ENCODE data around the gene AANAT.

GRCh38 chr17:76435751-76436150, 31.7 kb upstream of the AANAT start:
- TF ChIP-seq ELF1 (IDR thresholded peaks at IDR 0.05; ENCODE audit: borderline replicate concordance, low read depth) = no peak
- no peak for TF ChIP-seq CEBPB (IDR thresholded peaks at IDR 0.05; ENCODE audit: low read depth)
- TF ChIP-seq, protein P1, sequence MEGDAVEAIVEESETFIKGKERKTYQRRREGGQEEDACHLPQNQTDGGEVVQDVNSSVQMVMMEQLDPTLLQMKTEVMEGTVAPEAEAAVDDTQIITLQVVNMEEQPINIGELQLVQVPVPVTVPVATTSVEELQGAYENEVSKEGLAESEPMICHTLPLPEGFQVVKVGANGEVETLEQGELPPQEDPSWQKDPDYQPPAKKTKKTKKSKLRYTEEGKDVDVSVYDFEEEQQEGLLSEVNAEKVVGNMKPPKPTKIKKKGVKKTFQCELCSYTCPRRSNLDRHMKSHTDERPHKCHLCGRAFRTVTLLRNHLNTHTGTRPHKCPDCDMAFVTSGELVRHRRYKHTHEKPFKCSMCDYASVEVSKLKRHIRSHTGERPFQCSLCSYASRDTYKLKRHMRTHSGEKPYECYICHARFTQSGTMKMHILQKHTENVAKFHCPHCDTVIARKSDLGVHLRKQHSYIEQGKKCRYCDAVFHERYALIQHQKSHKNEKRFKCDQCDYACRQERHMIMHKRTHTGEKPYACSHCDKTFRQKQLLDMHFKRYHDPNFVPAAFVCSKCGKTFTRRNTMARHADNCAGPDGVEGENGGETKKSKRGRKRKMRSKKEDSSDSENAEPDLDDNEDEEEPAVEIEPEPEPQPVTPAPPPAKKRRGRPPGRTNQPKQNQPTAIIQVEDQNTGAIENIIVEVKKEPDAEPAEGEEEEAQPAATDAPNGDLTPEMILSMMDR (IDR thresholded peaks at IDR 0.05 in 2 of 3, conservative IDR thresholded peaks at IDR 0.05 in 1 of 3; ENCODE audit: borderline replicate concordance in 1 of 3, insufficient read depth in 1 of 3, low read depth in 2 of 3, low read length in 2 of 3) = no peak
- TF ChIP-seq JUND (IDR thresholded peaks at IDR 0.05) = no peak
- TF ChIP-seq ZNF274 (IDR thresholded peaks at IDR 0.05; ENCODE audit: low read depth, low read length) = no peak
- TF ChIP-seq POLR2A (IDR thresholded peaks at IDR 0.05; ENCODE audit: borderline replicate concordance, extremely low read depth, insufficient read depth, insufficient read length) = no peak
- no peak for TF ChIP-seq ATF3 (IDR thresholded peaks at IDR 0.05)
- TF ChIP-seq RAD21 (IDR thresholded peaks at IDR 0.05; ENCODE audit: low read depth) = no peak
- TF ChIP-seq EZH2 (IDR thresholded peaks at IDR 0.05) = no peak
- no peak for TF ChIP-seq YY1 (IDR thresholded peaks at IDR 0.05; ENCODE audit: extremely low read depth, insufficient replicate concordance, low read depth, low read length)
- TF ChIP-seq REST (IDR thresholded peaks at IDR 0.05; ENCODE audit: low read depth) = no peak
